GM18505 (cell line): ENCODE results near the gene FAM131C.

Experiments used
- ATAC-seq: cut with Tn5 transposase; IDR thresholded peaks from one replicate; pipeline ENCODE4 v1.9.1; 2021; ENCODE audit not compliant: unreplicated experiment
- POLR2A ChIP-seq: IDR thresholded peaks from 4 replicates; pipeline ENCODE4 v1.6.1; 2011; ENCODE audit warnings: borderline replicate concordance; ENCODE audit not compliant: insufficient read depth, insufficient read length; ENCODE audit errors: extremely low read depth

FAM131C gene

DNA sequence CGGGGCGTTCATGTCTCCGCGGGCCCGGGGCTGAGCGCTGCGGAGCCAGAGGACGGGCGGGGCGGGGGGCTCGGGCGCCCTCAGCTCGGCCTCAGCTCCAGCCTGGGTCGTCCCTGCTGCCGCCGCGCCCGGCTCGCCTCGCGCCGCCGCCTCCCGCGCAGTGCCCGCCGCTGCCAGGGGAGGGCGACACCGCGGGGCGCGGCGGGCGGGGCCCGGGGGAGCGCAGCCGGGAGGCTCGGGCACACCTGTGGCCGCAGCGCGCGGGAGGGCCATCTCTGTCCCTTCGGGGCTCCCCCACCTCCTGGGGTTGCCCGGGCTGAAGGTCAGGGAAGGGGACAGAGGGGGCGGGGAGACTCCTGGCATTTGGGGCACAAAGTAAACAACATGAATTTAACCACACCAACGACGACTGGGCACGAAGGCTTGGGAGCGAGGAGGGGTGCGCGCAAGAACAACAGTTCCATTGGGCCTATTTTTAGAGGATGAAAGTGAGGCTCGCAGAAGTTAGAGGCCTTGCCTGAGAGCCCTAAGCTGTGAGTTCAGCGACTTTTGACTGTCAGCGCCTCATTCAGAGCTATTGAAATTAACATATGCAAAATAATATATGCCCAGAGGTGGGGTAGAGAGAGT, at the start of gene FAM131C:
FAM131C (minus strand) TSS at position 162 of the 630 bp plus-strand sequence. CDS start 209 bp downstream, outside the sequence.
- no peak for ATAC-seq
- TF ChIP-seq POLR2A, result no peak

- ATAC-seq, result no peak
Observed at GRCh38 chr1:16122916-16123315, 49.5 kb upstream of the FAM131C start.

GRCh38 chr1:16122350-16122881, 49.0 kb upstream of the FAM131C start:
- no peak for ATAC-seq

More at GRCh38 chr1:16122916-16123315, 49.5 kb upstream of the FAM131C start:
- TF ChIP-seq POLR2A, result no peak

DNA sequence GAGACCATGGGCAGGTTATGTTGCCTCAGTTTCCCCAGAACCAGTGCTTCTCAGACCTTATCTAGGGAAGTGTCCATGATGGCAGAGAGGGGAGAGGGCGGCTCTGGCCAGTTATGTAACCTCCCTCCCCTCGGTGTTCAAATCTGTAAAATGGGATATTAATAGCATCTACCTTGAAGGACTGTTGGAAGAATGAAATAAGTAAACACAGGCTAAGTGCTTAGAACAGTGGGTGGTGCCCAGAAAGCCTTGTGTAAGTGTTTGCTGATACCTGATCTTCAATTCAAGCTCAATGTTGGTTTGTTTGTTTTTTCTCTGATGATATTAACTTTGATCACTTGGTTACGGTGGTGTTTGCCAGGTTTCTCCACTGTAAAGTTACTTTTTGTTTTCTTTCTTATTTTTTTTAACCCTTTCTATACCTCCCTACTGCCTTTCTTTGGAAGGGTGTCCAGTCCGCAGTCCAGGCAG, 47.5 kb upstream of the FAM131C start:
- ATAC-seq, result no peak
- TF ChIP-seq POLR2A, result no peak

More at GRCh38 chr1:16122350-16122881, 49.0 kb upstream of the FAM131C start:
- no peak for TF ChIP-seq POLR2A

DNA sequence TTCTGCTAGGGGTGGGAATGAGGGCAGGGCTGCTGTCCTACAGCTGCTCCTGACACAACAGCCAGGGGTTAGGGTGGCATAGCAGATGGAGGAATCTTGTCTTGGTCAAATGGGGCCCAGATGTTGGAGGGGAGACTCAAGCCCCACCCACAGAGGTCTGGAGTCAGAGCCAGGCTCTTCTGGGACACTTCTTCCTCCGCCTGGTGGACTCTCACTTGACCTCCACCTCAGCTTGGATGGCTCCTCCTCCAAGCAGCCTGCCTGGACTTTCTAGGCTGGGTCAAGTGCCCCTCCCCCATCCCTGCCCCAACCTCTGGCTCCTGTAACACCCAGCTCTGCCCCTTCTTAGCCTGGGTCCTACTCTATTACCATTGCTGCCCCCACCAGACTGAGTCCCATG, 47.0 kb upstream of the FAM131C start:
- no peak for ATAC-seq
- TF ChIP-seq POLR2A, result no peak

GRCh38 chr1:16119926-16120325, 46.5 kb upstream of the FAM131C start:
- no peak for TF ChIP-seq POLR2A
- no peak for ATAC-seq

- no peak for ATAC-seq
- no peak for TF ChIP-seq POLR2A
Observed at GRCh38 chr1:16119504-16119903, 46.1 kb upstream of the FAM131C start.

DNA sequence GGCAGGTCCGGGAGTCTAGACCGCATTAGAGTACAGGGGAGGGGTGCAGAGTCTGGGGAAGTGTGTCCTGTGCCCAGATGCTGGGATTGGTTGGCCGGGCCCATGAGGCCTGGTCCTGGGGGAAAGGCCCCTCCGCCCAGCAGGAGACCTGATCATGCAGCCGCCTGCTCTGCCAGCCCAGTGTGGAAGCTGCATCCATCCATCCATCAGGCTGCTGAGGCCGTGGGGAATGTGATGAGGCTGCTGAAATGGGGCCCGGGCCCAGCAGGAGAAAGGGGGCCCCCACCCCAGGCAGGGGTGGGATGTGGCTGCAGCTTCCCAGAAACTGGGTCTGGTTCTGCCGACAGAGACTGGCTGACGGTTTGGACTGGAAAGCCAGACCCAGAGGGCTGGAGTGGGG, 45.3 kb upstream of the FAM131C start:
- no peak for TF ChIP-seq POLR2A
- no peak for ATAC-seq

DNA sequence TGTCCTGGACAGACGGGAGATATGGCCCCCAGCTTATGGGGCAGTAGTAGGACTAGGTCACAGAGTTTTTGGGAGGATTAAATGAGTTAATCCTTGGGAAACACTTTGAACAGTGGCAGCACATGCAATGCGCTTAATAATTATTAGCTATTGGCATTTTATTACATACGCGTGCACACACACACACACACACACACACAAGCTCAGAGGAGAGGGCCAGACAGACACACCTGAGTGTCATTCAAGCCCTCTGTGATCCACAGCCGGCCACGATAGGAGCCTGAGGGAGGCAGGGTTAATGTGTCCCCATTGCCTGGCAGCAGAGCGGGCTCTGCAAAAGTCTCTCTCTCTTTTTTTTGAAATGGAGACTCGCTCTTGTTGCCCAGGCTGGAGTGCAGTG, 44.5 kb upstream of the FAM131C start:
- no peak for TF ChIP-seq POLR2A
- no peak for ATAC-seq

GRCh38 chr1:16117369-16117768, 43.9 kb upstream of the FAM131C start:
- no peak for ATAC-seq
- TF ChIP-seq POLR2A, result no peak

- ATAC-seq, result no peak
- no peak for TF ChIP-seq POLR2A
Observed at GRCh38 chr1:16116625-16117024, 43.2 kb upstream of the FAM131C start.

DNA sequence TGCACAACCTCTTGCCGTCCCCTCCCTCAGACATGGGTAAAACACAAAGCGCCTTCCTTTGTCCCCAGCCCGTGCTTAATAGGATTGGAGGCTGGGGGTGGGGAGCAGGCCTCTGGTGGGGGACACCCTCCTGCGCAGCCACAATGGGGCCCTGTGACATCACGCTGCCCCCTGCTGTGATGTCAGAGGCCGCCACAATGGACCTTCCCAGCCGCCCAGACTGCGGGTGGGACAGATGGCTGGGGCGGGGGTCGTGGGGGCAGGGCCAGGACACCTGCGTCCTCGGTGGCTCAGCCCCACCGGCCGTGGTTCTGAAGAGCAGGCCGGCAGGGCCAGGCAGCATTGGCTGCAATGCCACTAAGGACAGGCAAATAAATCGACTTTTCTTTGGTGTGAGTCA, 42.6 kb upstream of the FAM131C start:
- ATAC-seq, result no peak
- no peak for TF ChIP-seq POLR2A

GRCh38 chr1:16115468-16115983, 42.1 kb upstream of the FAM131C start:
- TF ChIP-seq POLR2A, result no peak
- no peak for ATAC-seq
